ENCODE results near the gene SP100.
"Not testable (repeated sequence)": the region's sequence is repeated elsewhere in the genome, so short reads cannot be mapped to it uniquely, and the experiment has no call there.

SP100 gene

GRCh38 chr2:230416061-230416721, at the start of gene SP100:
Gene SP100 (plus strand): TSS chr2:230416201. CDS start chr2:230416297, 96 bp downstream.
- DNase-seq (ENCODE audit: low read depth) = peak; percentile 79

GRCh38 chr2:230382108-230382507, 33.9 kb upstream of the SP100 start:
- DNase-seq (ENCODE audit: low read depth) = no peak

DNA sequence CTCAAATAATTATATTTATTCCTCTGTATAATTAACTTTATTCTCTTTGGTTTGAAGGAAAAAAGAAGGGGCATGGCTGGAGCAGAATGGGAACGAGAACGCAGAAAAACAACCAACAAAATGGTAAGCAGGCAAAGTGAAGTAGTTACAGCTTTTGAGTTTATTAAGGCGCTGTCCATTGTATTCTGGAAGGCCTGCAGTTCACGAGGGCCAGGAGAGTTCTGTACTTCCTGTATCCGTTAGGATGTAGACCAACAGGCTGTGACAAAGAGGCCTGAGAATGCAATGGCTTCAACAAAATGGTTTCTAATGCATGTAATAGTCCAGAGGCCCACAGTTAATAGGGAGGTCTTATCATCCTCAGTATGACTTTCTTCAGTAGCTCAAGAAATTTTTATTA, 32.5 kb upstream of the SP100 start:
- no peak for DNase-seq (ENCODE audit: low read depth)

GRCh38 chr2:230384986-230385385, 31.0 kb upstream of the SP100 start:
- no peak for DNase-seq (ENCODE audit: low read depth)

GRCh38 chr2:230394301-230394700, 21.7 kb upstream of the SP100 start:
- DNase-seq (ENCODE audit: low read depth) = no peak

DNA sequence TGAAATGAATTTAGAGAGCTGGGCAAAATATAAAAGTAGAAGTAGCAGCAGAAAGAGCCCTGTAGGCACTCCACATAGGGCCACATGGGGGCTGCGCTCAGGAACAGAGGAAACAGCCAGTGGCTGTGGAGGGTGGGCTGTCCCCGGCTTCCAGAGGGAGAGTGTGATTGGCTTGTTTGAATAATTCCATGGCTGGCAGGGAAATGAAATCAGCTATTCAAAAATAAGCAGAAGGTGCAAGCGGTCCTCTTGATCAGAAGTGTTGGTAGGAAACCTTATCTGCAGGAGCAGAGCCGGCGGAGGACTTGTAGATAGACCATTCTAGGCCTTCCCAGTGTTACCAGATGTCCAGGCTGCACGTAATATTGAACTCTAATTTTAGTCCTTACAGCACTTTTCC, 17.3 kb upstream of the SP100 start:
- not testable (repeated sequence) for DNase-seq (ENCODE audit: low read depth)

DNA sequence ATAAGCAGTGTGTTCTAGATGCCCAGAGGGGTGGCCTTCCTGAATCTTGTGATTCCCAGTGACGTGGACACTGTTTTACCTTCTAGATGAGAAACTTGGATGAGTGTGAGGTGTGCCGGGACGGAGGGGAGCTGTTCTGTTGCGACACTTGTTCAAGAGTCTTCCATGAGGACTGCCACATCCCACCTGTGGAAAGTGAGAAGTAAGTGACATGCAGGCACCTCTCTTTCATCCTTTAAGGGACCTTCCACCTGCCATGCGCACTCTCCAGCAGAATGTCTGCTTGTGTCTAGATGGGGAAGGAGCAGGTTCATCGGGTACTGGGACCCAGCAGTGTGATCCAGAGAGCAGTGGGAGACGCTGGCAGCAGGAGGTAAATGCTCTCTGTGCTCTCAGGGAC, 16.0 kb upstream of the SP100 start:
- DNase-seq (ENCODE audit: low read depth) = no peak

GRCh38 chr2:230400454-230400853, 15.5 kb upstream of the SP100 start:
- no peak for DNase-seq (ENCODE audit: low read depth)

DNA sequence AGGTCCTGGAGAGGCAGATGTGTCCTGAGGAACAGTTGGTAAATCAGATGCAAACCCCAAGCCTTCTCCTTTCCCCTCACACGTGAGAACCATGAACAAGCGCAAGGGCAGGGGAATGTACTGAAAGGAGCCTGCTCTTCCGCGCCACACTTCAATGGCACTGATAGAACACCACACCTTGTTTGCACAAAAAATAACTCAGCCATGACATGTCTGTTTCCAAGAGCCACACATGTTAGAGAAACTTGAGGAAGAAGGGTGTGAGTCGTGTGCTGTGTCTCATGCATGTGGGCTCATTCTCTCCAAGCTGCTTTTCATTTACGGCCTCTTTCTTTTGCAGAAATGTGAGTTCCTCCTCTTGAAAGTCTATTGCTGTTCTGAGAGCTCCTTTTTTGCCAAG, 15.0 kb upstream of the SP100 start:
- DNase-seq (ENCODE audit: low read depth) = not testable (repeated sequence)

DNA sequence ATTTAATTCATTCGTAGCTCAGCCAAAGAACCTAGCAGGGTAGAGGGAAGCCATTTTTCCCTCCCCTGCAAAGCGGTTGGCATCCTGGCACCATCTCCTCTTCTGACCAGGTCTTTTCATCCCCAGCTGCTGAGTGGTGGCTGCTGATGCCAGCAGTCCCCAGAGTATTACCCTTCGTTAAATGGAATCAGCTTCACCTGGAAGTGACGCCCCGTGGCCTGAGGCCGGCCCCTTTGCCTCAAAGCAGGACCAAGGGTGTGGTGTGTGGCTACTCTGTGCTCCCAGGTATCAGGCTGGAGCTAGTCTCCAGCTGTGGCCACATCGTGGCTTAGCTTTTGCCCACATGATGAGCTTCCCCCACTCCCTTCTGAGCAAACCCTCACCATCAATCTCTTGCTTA, 12.3 kb upstream of the SP100 start:
- DNase-seq (ENCODE audit: low read depth) = peak; percentile 46

GRCh38 chr2:230405824-230406223, 10.2 kb upstream of the SP100 start:
- no peak for DNase-seq (ENCODE audit: low read depth)

DNA sequence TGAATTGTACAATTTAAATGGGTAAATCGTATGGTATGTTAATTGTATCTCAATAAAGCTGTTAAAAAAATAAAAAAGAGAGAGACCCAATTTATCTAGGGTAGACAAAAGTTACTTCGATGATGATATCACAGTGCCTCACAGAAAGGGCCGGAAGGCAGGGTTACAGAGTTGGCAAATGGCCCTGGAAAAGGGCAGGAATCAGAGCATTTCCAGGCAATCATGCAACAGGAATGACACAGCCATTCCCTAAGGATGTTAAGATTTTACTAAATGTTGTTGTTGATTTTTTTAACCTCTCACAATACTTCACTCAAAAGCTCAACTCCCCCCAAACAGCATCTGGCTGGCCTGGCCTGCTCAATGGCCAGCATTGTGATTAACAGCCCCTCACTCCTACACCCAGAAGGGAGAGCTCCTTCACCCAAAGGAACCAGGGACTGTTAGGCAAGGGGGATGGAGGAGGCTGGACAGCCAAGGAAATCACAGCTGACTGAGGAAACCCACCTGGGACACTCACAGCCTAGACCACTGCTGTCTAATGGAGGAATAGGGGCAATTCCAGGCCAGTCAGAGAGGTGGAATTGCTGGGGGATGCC, 7.7 kb upstream of the SP100 start:
- DNase-seq (ENCODE audit: low read depth) = peak; percentile 59

DNA sequence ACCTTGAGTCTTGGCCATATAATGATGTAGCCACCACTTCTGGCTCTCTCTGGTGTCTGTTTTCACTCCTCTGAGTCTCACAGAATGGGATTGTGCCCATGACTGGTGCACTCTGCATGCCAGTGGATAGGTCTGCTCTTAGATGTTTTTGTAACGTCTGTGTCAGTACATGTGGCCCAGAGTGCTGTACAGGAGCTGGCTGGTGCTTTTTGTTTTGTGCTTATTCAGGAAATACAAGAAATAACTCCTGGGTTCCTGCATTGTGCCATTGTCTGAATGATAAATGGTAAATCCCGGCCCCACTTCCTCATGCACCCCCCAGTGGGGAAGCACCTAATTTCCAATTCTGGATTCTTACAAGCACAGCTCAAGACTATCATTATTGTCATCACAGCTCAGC, 6.7 kb upstream of the SP100 start:
- not testable (repeated sequence) for DNase-seq (ENCODE audit: low read depth)

DNA sequence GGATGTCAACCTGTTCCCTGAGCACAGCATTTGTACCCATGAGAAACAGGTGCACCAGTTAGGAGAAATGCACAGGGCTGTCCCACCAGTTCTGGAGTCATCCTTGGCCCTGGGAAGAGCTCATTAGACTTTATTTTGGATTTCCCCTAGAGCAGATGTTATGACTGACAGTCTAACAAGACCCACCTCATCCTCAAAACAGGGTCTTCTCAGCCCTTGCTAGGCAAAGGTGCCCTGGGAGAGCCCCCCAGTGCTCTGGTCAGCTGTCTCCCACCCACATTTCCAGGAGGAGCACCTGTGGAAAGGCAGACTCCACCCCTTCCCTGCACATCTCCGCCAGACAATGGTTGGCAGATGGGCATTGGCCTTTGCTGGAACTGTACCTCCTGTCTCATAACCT, 5.7 kb upstream of the SP100 start:
- no peak for DNase-seq (ENCODE audit: low read depth)

DNA sequence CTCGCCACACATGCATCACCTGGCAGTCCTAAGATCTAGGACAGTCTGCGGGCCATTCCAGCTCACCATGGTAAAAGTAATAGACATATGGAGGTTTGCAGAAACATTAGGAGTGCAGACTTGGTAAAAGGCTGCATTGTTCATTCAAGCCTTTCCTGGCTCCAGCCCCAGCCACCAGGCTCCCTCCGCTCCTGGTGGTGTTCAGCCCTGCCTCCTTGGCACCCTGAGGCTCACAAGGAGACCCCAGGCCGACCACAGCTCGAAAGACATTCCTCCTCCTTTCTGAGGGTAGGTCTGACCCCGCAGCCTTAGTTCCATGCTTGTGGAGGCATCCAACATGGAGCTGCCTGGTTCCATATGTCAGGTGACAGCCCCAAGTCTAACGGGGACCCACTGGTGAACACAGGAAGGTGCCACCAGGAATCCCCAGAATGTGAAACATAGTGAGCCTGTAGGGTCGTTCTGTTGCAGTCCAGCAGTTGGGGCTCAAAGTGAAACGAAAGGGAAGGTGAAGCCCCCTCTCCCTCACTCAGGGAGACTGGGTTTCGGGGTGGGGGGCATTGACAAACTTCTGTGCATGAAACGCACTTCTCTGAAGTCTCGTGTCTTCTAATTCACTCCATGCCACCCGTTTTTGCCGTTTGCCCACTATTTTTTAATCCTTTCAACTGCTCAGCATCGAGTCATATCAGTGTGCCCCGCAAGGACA, 5.0 kb upstream of the SP100 start:
- no peak for DNase-seq (ENCODE audit: low read depth)

- peak; percentile 54 for DNase-seq (ENCODE audit: low read depth)
These were observed 4.2 kb upstream of the SP100 start for GRCh38 chr2:230411570-230412370.

GRCh38 chr2:230412371-230412711, 3.7 kb upstream of the SP100 start:
- DNase-seq (ENCODE audit: low read depth) = no peak

GRCh38 chr2:230412846-230413245, 3.2 kb upstream of the SP100 start:
- no peak for DNase-seq (ENCODE audit: low read depth)

GRCh38 chr2:230413479-230413878, 2.5 kb upstream of the SP100 start:
- DNase-seq (ENCODE audit: low read depth) = no peak

GRCh38 chr2:230414302-230414701, 1.7 kb upstream of the SP100 start:
- no peak for DNase-seq (ENCODE audit: low read depth)

- DNase-seq (ENCODE audit: low read depth) = no peak
These were observed 1.4 kb downstream of the SP100 start for GRCh38 chr2:230417436-230417835.

DNA sequence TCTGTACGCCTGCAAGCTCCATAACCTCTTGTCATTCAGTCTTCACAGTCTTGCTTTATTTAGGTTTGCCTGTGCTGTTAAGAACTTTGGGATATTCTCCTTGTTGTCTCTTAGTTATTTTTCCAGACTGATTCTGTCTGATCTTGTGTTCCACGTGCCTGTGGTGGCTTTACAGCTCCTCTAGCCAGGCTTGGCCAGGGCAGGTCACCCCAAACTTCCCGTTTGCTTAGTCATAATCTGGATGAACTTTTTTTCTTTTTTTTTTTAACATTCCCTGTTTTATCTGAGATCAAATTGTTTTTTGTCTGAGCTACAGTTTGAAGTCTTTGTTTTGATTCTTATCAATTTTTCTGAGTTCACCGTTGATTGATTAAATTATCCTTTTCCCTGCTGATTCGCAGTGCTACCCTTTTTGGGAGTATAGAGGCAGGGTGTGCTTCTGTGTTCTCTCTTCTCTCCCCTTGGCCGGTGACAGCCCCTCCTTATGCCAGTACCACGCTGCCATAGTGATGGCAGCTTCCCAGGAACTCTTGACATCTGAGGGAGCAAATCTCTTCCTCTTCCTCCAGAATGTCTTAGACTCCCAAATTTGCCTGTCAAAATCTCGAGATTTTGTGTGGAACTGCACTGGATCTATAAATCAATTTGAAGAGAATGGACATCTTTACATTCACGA, 2.5 kb downstream of the SP100 start:
- DNase-seq (ENCODE audit: low read depth) = peak; percentile 60
